ENCODE data around the gene DRD1. TPM values are rescaled to one million over a fixed set of nuclear protein-coding genes. Genes with fewer than 3 reads are reported as not detected.

DRD1 gene
- total RNA-seq, 4 donors from 2014 or later, result 0.13 TPM; not detected in 3

DNA sequence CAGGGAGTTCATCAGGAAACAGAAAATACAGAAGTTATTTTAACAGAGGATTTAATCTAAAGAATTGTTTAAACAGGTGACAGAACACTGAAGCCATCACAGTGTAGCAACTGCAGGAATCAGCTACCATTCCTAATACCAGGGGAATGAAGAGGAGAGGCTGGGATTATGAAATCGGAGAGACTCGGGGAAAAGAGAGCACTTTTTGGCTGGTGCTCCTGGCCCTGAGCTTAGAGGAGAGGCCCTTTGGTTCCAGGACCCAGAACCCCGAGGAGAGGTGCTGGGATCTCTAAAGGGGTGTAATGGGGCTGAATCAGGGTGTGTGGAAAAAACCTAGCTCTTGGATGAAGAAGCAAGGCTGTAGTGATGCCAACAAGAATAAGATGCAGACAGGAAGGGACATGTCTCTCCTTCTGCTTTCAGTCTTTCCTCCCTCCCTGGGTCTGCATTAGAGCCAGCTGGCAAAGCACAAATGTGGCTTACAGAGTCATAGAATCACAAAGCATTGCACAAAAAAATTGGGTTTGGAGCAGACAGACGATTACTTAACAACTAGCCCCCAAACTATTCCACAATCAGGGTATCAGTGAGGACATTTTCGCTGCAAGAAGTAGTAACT lies 22.8 kb upstream of the DRD1 start:
- TF ChIP-seq POLR2A (IDR thresholded peaks at IDR 0.05) (no peak), POLR2AphosphoS5 (IDR thresholded peaks at IDR 0.05) (peak; percentile 24)
- Histone ChIP-seq H3K27me3 (peaks cover 27% of the 10 kb centered on the region), H3K9me3 (peaks cover 0 to 6% (median 0%) of the 10 kb centered on the region in 3 donors), H3K27ac (peak overlapping the region in 1 of 4 donors; percentile 29), H3K4me1 (peaks cover 0 to 5% (median 0%) of the 10 kb centered on the region in 3 donors), H3K36me3 (no peaks in the 10 kb centered on the region), H3K4me3 (no peak overlapping the region)
- peak; percentile 88 for ATAC-seq
- WGBS, 2 donors (ENCODE audit: low coverage in 1 of 2), result 34 to 44% methylated on average over 5 of the region's 5 CpGs

GRCh38 chr5:175465282-175465681 lies 21.3 kb upstream of the DRD1 start:
- WGBS, 2 donors (ENCODE audit: low coverage in 1 of 2), result 44 to 50% methylated on average over 2 of the region's 3 CpGs
- Histone ChIP-seq H3K4me1 (peaks cover 0 to 5% (median 0%) of the 10 kb centered on the region in 3 donors), H3K27ac (no peak overlapping the region), H3K9me3 (peaks cover 0 to 6% (median 0%) of the 10 kb centered on the region in 3 donors), H3K4me3 (no peak overlapping the region), H3K36me3 (no peaks in the 10 kb centered on the region), H3K27me3 (peaks cover 27% of the 10 kb centered on the region)
- TF ChIP-seq POLR2AphosphoS5 (IDR thresholded peaks at IDR 0.05) (no peak), EP300 (IDR thresholded peaks at IDR 0.05) (no peak), POLR2A (IDR thresholded peaks at IDR 0.05) (no peak)
- TF ChIP-seq, protein P1, sequence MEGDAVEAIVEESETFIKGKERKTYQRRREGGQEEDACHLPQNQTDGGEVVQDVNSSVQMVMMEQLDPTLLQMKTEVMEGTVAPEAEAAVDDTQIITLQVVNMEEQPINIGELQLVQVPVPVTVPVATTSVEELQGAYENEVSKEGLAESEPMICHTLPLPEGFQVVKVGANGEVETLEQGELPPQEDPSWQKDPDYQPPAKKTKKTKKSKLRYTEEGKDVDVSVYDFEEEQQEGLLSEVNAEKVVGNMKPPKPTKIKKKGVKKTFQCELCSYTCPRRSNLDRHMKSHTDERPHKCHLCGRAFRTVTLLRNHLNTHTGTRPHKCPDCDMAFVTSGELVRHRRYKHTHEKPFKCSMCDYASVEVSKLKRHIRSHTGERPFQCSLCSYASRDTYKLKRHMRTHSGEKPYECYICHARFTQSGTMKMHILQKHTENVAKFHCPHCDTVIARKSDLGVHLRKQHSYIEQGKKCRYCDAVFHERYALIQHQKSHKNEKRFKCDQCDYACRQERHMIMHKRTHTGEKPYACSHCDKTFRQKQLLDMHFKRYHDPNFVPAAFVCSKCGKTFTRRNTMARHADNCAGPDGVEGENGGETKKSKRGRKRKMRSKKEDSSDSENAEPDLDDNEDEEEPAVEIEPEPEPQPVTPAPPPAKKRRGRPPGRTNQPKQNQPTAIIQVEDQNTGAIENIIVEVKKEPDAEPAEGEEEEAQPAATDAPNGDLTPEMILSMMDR (IDR thresholded peaks at IDR 0.05), result no peak
- ATAC-seq, result no peak

DNA sequence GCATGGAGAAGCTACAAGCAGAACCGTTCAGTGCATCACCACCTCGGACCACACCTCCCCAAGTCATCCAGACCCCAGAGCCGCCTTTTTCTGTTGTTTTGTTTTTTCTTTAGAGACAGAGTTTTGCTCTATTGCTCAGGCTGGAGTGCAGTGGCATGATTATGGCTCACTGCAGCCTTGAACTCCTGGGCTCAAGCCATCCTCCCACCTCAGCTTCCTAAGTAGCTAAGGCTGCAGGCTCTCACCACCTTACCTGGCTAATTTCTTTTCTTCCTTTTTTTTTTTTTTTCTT lies 20.9 kb upstream of the DRD1 start:
- H3K4me1 ChIP-seq, result peaks cover 0 to 5% (median 0%) of the 10 kb centered on the region in 3 donors
- no peaks in the 10 kb centered on the region for H3K36me3 ChIP-seq
- ATAC-seq, result no peak
- no peak for TF ChIP-seq EP300 (IDR thresholded peaks at IDR 0.05)
- no peak for TF ChIP-seq POLR2A (IDR thresholded peaks at IDR 0.05)
- TF ChIP-seq, protein P1 (IDR thresholded peaks at IDR 0.05), result no peak
- TF ChIP-seq POLR2AphosphoS5 (IDR thresholded peaks at IDR 0.05), result no peak
- 7% methylated on average over 2 of the region's 3 CpGs; no CpG with 5 or more reads in 1 of the 2 donors for WGBS, 2 donors (ENCODE audit: low coverage in 1 of 2)
- no peak overlapping the region for H3K4me3 ChIP-seq
- peaks cover 27% of the 10 kb centered on the region for H3K27me3 ChIP-seq
- H3K9me3 ChIP-seq, result peaks cover 0 to 6% (median 0%) of the 10 kb centered on the region in 3 donors
- no peak overlapping the region for H3K27ac ChIP-seq

GRCh38 chr5:175464074-175464941 lies 20.3 kb upstream of the DRD1 start:
- Histone ChIP-seq H3K9me3 (peaks cover 0 to 6% (median 0%) of the 10 kb centered on the region in 3 donors), H3K4me3 (no peak overlapping the region), H3K4me1 (peaks cover 0 to 5% (median 0%) of the 10 kb centered on the region in 3 donors), H3K36me3 (no peaks in the 10 kb centered on the region), H3K27me3 (peaks cover 27% of the 10 kb centered on the region), H3K27ac (no peak overlapping the region)
- TF ChIP-seq POLR2AphosphoS5 (IDR thresholded peaks at IDR 0.05), result no peak
- TF ChIP-seq EP300 (IDR thresholded peaks at IDR 0.05), result no peak
- TF ChIP-seq, protein P1 (IDR thresholded peaks at IDR 0.05), result peak; percentile 32 to 65 (median 44)
- 30 to 44% methylated on average over 9 to 11 of the region's 11 CpGs for WGBS, 2 donors (ENCODE audit: low coverage in 1 of 2)
- no peak for ATAC-seq

GRCh38 chr5:175463641-175464040 lies 19.7 kb upstream of the DRD1 start:
- peaks cover 26% of the 10 kb centered on the region for H3K27me3 ChIP-seq
- no peak overlapping the region for H3K27ac ChIP-seq
- H3K4me1 ChIP-seq, result peaks cover 0 to 5% (median 0%) of the 10 kb centered on the region in 3 donors
- H3K4me3 ChIP-seq, result no peak overlapping the region
- WGBS, 2 donors (ENCODE audit: low coverage in 1 of 2), result 72% methylated on average over 2 of the region's 3 CpGs; no CpG with 5 or more reads in 1 of the 2 donors
- TF ChIP-seq EP300 (IDR thresholded peaks at IDR 0.05), result no peak
- TF ChIP-seq POLR2AphosphoS5 (IDR thresholded peaks at IDR 0.05), result no peak
- H3K36me3 ChIP-seq, result no peaks in the 10 kb centered on the region
- peaks cover 0 to 6% (median 0%) of the 10 kb centered on the region in 3 donors for H3K9me3 ChIP-seq
- ATAC-seq, result no peak

Data from gastroesophageal sphincter (tissue), 4 donors.